IMR-90 (cell line): ENCODE measurements around the gene SNX25. TPM values are rescaled to one million over a fixed set of nuclear protein-coding genes. Genes with fewer than 3 reads are reported as not detected.
A peak's percentile ranks its signal among the peaks of the same experiment; 100 is the strongest.

Experiments
- ATAC-seq: fragments of 200-7000 bp; cut with Tn5 transposase; 2 replicates; pipeline ENCODE4 v1.9.1; 2020; ENCODE audit warnings: low read depth, mild to moderate bottlenecking, moderate library complexity
- BruUV-seq: library from RNA; stranded (reverse); fragments of 400-500 nt; replicated peaks from 2 replicates; lab custom pipeline; 2021; lab: Mats Ljungman, UMichigan
- CTCF ChIA-PET: fragments of 300-600 bp; formaldehyde crosslinking; extraction: SDS; loops from one replicate; lab custom pipeline; 2021; ENCODE audit warnings: antibody characterized with exemption; lab: Yijun Ruan, JAX
- POLR2A ChIA-PET: fragments of 300-600 bp; sonication (Branson Sonifier 250); formaldehyde crosslinking; loops from one replicate; lab custom pipeline; 2022; ENCODE audit warnings: antibody characterized with exemption; ENCODE audit not compliant: unreplicated experiment; lab: Charles Lee
- DNase-seq: peaks from one replicate; pipeline ENCODE4 v3.0.0; 2013
- H2AFZ ChIP-seq: replicated peaks from 2 replicates; pipeline ENCODE3; 2013; ENCODE audit warnings: low read length, mild to moderate bottlenecking; ENCODE audit not compliant: poor library complexity
- H2AK5ac ChIP-seq: 2 replicates; pipeline ENCODE4 v1.6.1; 2013; ENCODE audit warnings: low read depth, low read length, inconsistent platforms
- H2AK9ac ChIP-seq: replicated peaks from 2 replicates; pipeline ENCODE3; 2013; ENCODE audit warnings: mild to moderate bottlenecking, low read depth, low read length, moderate library complexity; ENCODE audit not compliant: poor library complexity
- H2BK120ac ChIP-seq: 2 replicates; pipeline ENCODE4 v1.6.1; 2013; ENCODE audit warnings: low read depth, low read length, inconsistent platforms
- H2BK15ac ChIP-seq: 3 replicates; pipeline ENCODE4 v1.6.1; 2013; ENCODE audit warnings: low read depth, low read length, inconsistent platforms
- H2BK20ac ChIP-seq: 2 replicates; pipeline ENCODE4 v1.6.1; 2013; ENCODE audit warnings: low read depth, mild to moderate bottlenecking, inconsistent platforms, low read length, moderate library complexity
- H2BK5ac ChIP-seq: 2 replicates; pipeline ENCODE4 v1.6.1; 2013; ENCODE audit warnings: mild to moderate bottlenecking, low read depth, low read length, inconsistent platforms; ENCODE audit not compliant: poor library complexity, severe bottlenecking
- H3K14ac ChIP-seq: replicated peaks from 2 replicates; pipeline ENCODE4 v1.6.1; 2013; ENCODE audit warnings: low read depth, low read length, inconsistent platforms
- H3K18ac ChIP-seq: 2 replicates; pipeline ENCODE4 v1.6.1; 2013; ENCODE audit warnings: low read depth, low read length, control low read depth
- H3K23ac ChIP-seq: 2 replicates; pipeline ENCODE4 v1.6.1; 2013; ENCODE audit warnings: low read depth, low read length, inconsistent platforms
- H3K27ac ChIP-seq: 2 replicates; pipeline ENCODE4 v1.5.1; 2013; ENCODE audit warnings: mild to moderate bottlenecking, control low read depth, low read length; ENCODE audit not compliant: insufficient read depth
- H3K27me3 ChIP-seq: 2 replicates; pipeline ENCODE4 v1.6.1; 2013; ENCODE audit warnings: low read length; ENCODE audit not compliant: control insufficient read depth, insufficient read depth
- H3K36me3 ChIP-seq: 2 replicates; pipeline ENCODE4 v1.6.1; 2013; ENCODE audit warnings: low read length, mixed read lengths; ENCODE audit not compliant: control insufficient read depth, insufficient read depth
- H3K4ac ChIP-seq: 2 replicates; pipeline ENCODE4 v1.6.1; 2013; ENCODE audit warnings: low read depth, low read length, inconsistent platforms
- H3K4me1 ChIP-seq: 2 replicates; pipeline ENCODE4 v1.6.1; 2013; ENCODE audit warnings: low read length, mixed read lengths; ENCODE audit not compliant: control insufficient read depth, insufficient read depth
- H3K4me2 ChIP-seq: 2 replicates; pipeline ENCODE4 v1.6.1; 2013; ENCODE audit warnings: low read depth, mild to moderate bottlenecking, control low read depth, low read length, moderate library complexity
- H3K4me3 ChIP-seq: 2 replicates; pipeline ENCODE4 v1.5.1; 2013; ENCODE audit warnings: low read depth, mild to moderate bottlenecking, control low read depth, low read length, moderate library complexity; ENCODE audit not compliant: insufficient read depth
- H3K56ac ChIP-seq: 2 replicates; pipeline ENCODE4 v1.6.1; 2013; ENCODE audit warnings: low read length, inconsistent platforms; ENCODE audit not compliant: insufficient read depth; ENCODE audit errors: extremely low read depth
- H3K79me1 ChIP-seq, 2 experiments: 2 replicates each; pipeline ENCODE4 v1.6.1; 2013; ENCODE audit warnings: low read length in 2 of 2, inconsistent platforms in 1 of 2, low read depth in 1 of 2
- H3K9ac ChIP-seq: 2 replicates; pipeline ENCODE4 v1.6.1; 2013; ENCODE audit warnings: low read depth, low read length, control low read depth
- H3K9me1 ChIP-seq: 2 replicates; pipeline ENCODE4 v1.6.1; 2013; ENCODE audit warnings: low read length, inconsistent platforms; ENCODE audit not compliant: insufficient read depth
- H3K9me3 ChIP-seq: 2 replicates; pipeline ENCODE4 v1.6.1; 2013; ENCODE audit warnings: low read length; ENCODE audit not compliant: control insufficient read depth, insufficient read depth
- H4K20me1 ChIP-seq: 2 replicates; pipeline ENCODE4 v1.6.1; 2013; ENCODE audit warnings: low read length, inconsistent platforms; ENCODE audit not compliant: insufficient read depth
- H4K5ac ChIP-seq: 2 replicates; pipeline ENCODE4 v1.6.1; 2013; ENCODE audit warnings: mild to moderate bottlenecking, low read depth, low read length, control low read depth
- H4K8ac ChIP-seq, 2 experiments: 2 replicates each; pipeline ENCODE4 v1.6.1; 2013; ENCODE audit warnings: low read depth in 2 of 2, low read length in 2 of 2, control low read depth in 1 of 2, inconsistent platforms in 1 of 2
- H4K91ac ChIP-seq: 2 replicates; pipeline ENCODE4 v1.6.1; 2013; ENCODE audit warnings: low read depth, low read length, inconsistent platforms; ENCODE audit not compliant: insufficient read depth
- ELK1 ChIP-seq: fragments of 150-350 bp; IDR thresholded peaks from 2 replicates; pipeline ENCODE4 v1.6.1; 2016; ENCODE audit warnings: low read depth, mild to moderate bottlenecking, low read length, moderate library complexity, borderline replicate concordance
- FOS ChIP-seq: fragments of 150-350 bp; IDR thresholded peaks from 2 replicates; pipeline ENCODE4 v1.6.1; 2016; ENCODE audit warnings: low read depth, low read length
- MAZ ChIP-seq: IDR thresholded peaks from 2 replicates; pipeline ENCODE4 v1.6.1; 2012; ENCODE audit warnings: low read depth, mild to moderate bottlenecking, low read length, improper control_type of control experiment, moderate library complexity, borderline replicate concordance
- RCOR1 ChIP-seq: IDR thresholded peaks from 2 replicates; pipeline ENCODE4 v1.6.1; 2012; ENCODE audit warnings: mild to moderate bottlenecking, low read length, improper control_type of control experiment; ENCODE audit not compliant: insufficient replicate concordance
- WGBS, 2 experiments: methylation state at CpG; one replicate each; pipeline versions ENCODE4 v1.1.5 to v1.1.7; 2013; ENCODE audit warnings: missing lambda C conversion rate in 2 of 2; ENCODE audit not compliant: insufficient read length in 1 of 2; ENCODE audit errors: extremely low coverage in 2 of 2; 5-methylcytosine and 5-hydroxymethylcytosine counted together
- dilution Hi-C: fragments of 300-500 bp; cut with HindIII; formaldehyde crosslinking; loops from one replicate; pipeline ENCODE4 v1.14.3; 2018; ENCODE audit warnings: low sequenced_read_pairs; ENCODE audit not compliant: unreplicated experiment
- in situ Hi-C: fragments of 300-500 bp; cut with MboI; formaldehyde crosslinking; loops from 3 replicates; pipeline ENCODE4 v1.14.3; 2019; ENCODE audit warnings: low sequenced_read_pairs, inconsistent platforms, mixed read lengths
- intact Hi-C: fragments of 100-400 bp; cut with micrococcal nuclease; formaldehyde crosslinking; loops from 2 replicates; pipeline ENCODE4 v1.10.0; 2022
- polyA plus RNA-seq, 3 experiments: library from polyadenylated mRNA; depleted of rRNA; stranded (reverse); fragments of >200 nt; gene quantifications; 2 replicates each; pipeline ENCODE4 v1.2.3, GENCODE V29; 2012; ENCODE audit warnings: low replicate concordance in 1 of 3
- total RNA-seq: library from RNA; depleted of rRNA; stranded (reverse); fragments of >200 nt; gene quantifications from 2 replicates; pipeline ENCODE4 v1.2.3, GENCODE V29; 2012

SNX25 gene
- total and polyA plus RNA-seq, 2 of the 4 experiments (the other 2 are of a cell fraction): 11.4 to 28.3 TPM

DNA sequence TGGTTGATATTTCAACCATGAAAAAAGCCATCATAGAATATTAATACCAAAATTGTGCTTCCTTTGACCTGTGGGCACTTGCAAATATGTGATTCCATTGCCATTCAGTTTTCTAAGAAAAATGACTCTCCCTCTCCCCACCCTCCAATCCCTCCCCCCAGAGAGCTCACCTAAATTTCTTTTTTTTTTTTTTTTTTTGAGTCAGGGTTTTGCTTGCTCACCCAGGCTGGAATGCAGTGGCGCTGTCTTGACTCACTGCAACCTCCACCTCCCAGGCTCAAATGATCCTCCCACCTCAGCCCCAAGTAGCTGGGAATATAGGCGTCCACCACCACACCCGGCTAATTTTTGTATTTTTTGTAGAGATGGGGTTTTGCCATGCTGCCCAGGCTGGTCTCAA lies 47.0 kb downstream of the SNX25 start:
- intact Hi-C loops: no loop called here
- H3K4ac ChIP-seq: no peak overlapping the region
- WGBS, 2 experiments: no CpG with 5 or more reads among the region's 3 CpGs

More for the DNA sequence above, 47.0 kb downstream of the SNX25 start:
- TF ChIP-seq FOS (peak; percentile 57; the same call in 1 of the 2 replicates), RCOR1 (no peak), MAZ (peak; percentile 51), ELK1 (no peak)
- H3K18ac ChIP-seq: no peak overlapping the region
- peaks cover 10% of the 10 kb centered on the region for H3K9me1 ChIP-seq
- H2BK15ac ChIP-seq: no peak overlapping the region
- dilution Hi-C loops (no loop called here), in situ Hi-C loops (no loop called here)
- no peak overlapping the region for H3K23ac ChIP-seq
- DNase-seq (peak; percentile 77), ATAC-seq (peak; percentile 65; the same call in 1 of the 2 replicates)
- no peak overlapping the region for H3K4me3 ChIP-seq
- no peaks in the 10 kb centered on the region for H3K27me3 ChIP-seq
- no peak overlapping the region for H2AK9ac ChIP-seq
- H3K9me3 ChIP-seq: no peaks in the 10 kb centered on the region
- no peak overlapping the region for H3K9ac ChIP-seq
- peaks cover 5% of the 10 kb centered on the region; the same call in 1 of the 2 replicates for H4K20me1 ChIP-seq
- H3K36me3 ChIP-seq: peaks cover 2% of the 10 kb centered on the region; the same call in 1 of the 2 replicates
- peaks cover 5% of the 10 kb centered on the region for H3K4me1 ChIP-seq
- H4K91ac ChIP-seq: no peak overlapping the region
- ChIA-PET POLR2A (interaction anchor here (0.7 kb wide), 1 partner anchor 21 kb away, joined by 8 read pairs; no protein-coding TSS in a partner anchor), CTCF (interaction anchor here (0.7 to 0.8 kb wide), 3 partner anchors 9 to 1271 kb away, joined by 3 to 4 read pairs (median 3); no protein-coding TSS in a partner anchor)
- H4K8ac ChIP-seq: 0 out of 4 replicates have a peak overlapping the region, but pooled peaks of 1 of the 2 experiments have one; percentile 20
- H3K56ac ChIP-seq: no peak overlapping the region
- no peak overlapping the region for H2BK120ac ChIP-seq
- no peak overlapping the region for H3K4me2 ChIP-seq
- H2AFZ ChIP-seq: no peak overlapping the region
- no peak overlapping the region for H3K14ac ChIP-seq
- no peak overlapping the region for H2BK5ac ChIP-seq
- H2BK20ac ChIP-seq: no peak overlapping the region
- H3K79me1 ChIP-seq: peaks cover 21 to 23% of the 10 kb centered on the region in 2 experiments
- no peak overlapping the region; the same call in 1 of the 2 replicates for H4K5ac ChIP-seq
- H3K27ac ChIP-seq: no peak overlapping the region
- H2AK5ac ChIP-seq: no peak overlapping the region
- BruUV-seq: no TSS peak
